Loucy (cell line): Measurements from ENCODE around the gene PACSIN1.

Experiments
- H2AFZ ChIP-seq: fragments of 200-600 bp; sonication (generic); 2 replicates; pipeline ENCODE4 v1.6.0; 2016; ENCODE audit warnings: antibody characterized with exemption, mild to moderate bottlenecking, low read length, moderate library complexity
- H3F3A ChIP-seq: fragments of 200-600 bp; 2 replicates; pipeline ENCODE4 v1.6.0; 2016; ENCODE audit warnings: antibody characterized with exemption, low read depth, mild to moderate bottlenecking
- H3K27me3 ChIP-seq: fragments of 200-600 bp; sonication (generic); 2 replicates; pipeline ENCODE4 v1.6.1; 2014; ENCODE audit warnings: low read length, mild to moderate bottlenecking; ENCODE audit not compliant: insufficient read depth, poor library complexity, severe bottlenecking
- H3K36me3 ChIP-seq: fragments of 200-600 bp; sonication (generic); 2 replicates; pipeline ENCODE4 v1.6.1; 2016; ENCODE audit warnings: low read length; ENCODE audit not compliant: insufficient read depth
- H3K4me1 ChIP-seq: fragments of 200-600 bp; sonication (generic); 2 replicates; pipeline ENCODE4 v1.5.1; 2014; ENCODE audit warnings: low read length, mild to moderate bottlenecking; ENCODE audit not compliant: insufficient read depth, poor library complexity, severe bottlenecking
- H3K4me2 ChIP-seq: fragments of 200-600 bp; sonication (generic); 2 replicates; pipeline ENCODE4 v1.6.0; 2014; ENCODE audit warnings: antibody characterized with exemption, low read length, low read depth, mild to moderate bottlenecking; ENCODE audit not compliant: poor library complexity, severe bottlenecking
- H3K4me3 ChIP-seq: fragments of 200-600 bp; sonication (generic); 2 replicates; pipeline ENCODE4 v1.5.1; 2014; ENCODE audit warnings: low read length, mild to moderate bottlenecking, mixed read lengths; ENCODE audit not compliant: poor library complexity, severe bottlenecking
- H3K79me2 ChIP-seq: fragments of 200-600 bp; sonication (generic); 2 replicates; pipeline ENCODE4 v1.6.1; 2014; ENCODE audit warnings: low read length; ENCODE audit not compliant: insufficient read depth
- H3K9ac ChIP-seq: fragments of 200-600 bp; sonication (generic); 2 replicates; pipeline ENCODE4 v1.6.0; 2014; ENCODE audit warnings: mild to moderate bottlenecking, low read depth, low read length, moderate library complexity; ENCODE audit not compliant: poor library complexity, severe bottlenecking
- H3K9me2 ChIP-seq: fragments of 200-600 bp; sonication (generic); replicated peaks from 2 replicates; pipeline ENCODE4 v1.6.1; 2016; ENCODE audit warnings: low read depth, low read length, mixed read lengths
- H3K9me3 ChIP-seq: fragments of 200-600 bp; sonication (generic); 2 replicates; pipeline ENCODE4 v1.6.1; 2014; ENCODE audit warnings: mild to moderate bottlenecking, antibody characterized with exemption, low read length, low read depth; ENCODE audit not compliant: insufficient read depth
- H4K20me1 ChIP-seq: fragments of 200-600 bp; sonication (generic); 2 replicates; pipeline ENCODE4 v1.6.0; 2014; ENCODE audit warnings: antibody characterized with exemption, low read length, mild to moderate bottlenecking; ENCODE audit not compliant: insufficient read depth, poor library complexity, severe bottlenecking
- EZH2phosphoT487 ChIP-seq: fragments of 200-600 bp; IDR thresholded peaks from 2 replicates; pipeline ENCODE4 v1.6.1; 2018; ENCODE audit warnings: antibody characterized with exemption, mild to moderate bottlenecking, moderate library complexity, borderline replicate concordance
- TF ChIP-seq, protein P1 (sequence below): fragments of 200-600 bp; sonication (generic); conservative IDR thresholded peaks from 2 replicates; pipeline ENCODE4 v1.5.1; 2014; ENCODE audit warnings: mild to moderate bottlenecking, antibody characterized with exemption, low read length

The PACSIN1 gene

DNA sequence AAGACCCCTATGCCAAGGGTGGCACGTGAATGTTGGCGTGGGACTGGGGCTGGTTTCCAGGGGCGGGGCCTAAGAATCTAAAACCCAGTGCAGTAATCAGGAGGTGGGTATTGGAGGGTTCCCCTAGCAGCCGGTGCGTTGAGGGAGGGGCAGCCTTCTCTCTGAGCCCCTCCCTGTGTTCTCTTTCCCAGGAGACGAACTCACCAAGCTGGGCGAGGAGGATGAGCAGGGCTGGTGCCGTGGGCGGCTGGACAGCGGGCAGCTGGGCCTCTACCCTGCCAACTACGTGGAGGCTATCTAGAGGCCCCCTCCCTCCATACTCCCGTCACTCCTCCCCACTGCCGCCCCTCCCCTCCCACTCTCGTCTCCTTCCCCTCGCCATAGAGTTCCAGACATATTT is 66.4 kb downstream of the PACSIN1 start:
- H3K27me3 ChIP-seq: no peaks in the 10 kb centered on the region
- no peak for TF ChIP-seq EZH2phosphoT487
- TF ChIP-seq, protein P1, sequence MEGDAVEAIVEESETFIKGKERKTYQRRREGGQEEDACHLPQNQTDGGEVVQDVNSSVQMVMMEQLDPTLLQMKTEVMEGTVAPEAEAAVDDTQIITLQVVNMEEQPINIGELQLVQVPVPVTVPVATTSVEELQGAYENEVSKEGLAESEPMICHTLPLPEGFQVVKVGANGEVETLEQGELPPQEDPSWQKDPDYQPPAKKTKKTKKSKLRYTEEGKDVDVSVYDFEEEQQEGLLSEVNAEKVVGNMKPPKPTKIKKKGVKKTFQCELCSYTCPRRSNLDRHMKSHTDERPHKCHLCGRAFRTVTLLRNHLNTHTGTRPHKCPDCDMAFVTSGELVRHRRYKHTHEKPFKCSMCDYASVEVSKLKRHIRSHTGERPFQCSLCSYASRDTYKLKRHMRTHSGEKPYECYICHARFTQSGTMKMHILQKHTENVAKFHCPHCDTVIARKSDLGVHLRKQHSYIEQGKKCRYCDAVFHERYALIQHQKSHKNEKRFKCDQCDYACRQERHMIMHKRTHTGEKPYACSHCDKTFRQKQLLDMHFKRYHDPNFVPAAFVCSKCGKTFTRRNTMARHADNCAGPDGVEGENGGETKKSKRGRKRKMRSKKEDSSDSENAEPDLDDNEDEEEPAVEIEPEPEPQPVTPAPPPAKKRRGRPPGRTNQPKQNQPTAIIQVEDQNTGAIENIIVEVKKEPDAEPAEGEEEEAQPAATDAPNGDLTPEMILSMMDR: no peak
- H3F3A ChIP-seq: no peaks in the 10 kb centered on the region
- H3K4me3 ChIP-seq: no peak overlapping the region
- no peaks in the 10 kb centered on the region for H3K36me3 ChIP-seq
- no peak overlapping the region for H3K4me2 ChIP-seq
- H2AFZ ChIP-seq: no peak overlapping the region
- H4K20me1 ChIP-seq: no peaks in the 10 kb centered on the region
- H3K9ac ChIP-seq: no peak overlapping the region
- H3K4me1 ChIP-seq: no peaks in the 10 kb centered on the region
- H3K9me2 ChIP-seq: no peaks in the 10 kb centered on the region
- no peaks in the 10 kb centered on the region for H3K9me3 ChIP-seq
- H3K79me2 ChIP-seq: no peaks in the 10 kb centered on the region

DNA sequence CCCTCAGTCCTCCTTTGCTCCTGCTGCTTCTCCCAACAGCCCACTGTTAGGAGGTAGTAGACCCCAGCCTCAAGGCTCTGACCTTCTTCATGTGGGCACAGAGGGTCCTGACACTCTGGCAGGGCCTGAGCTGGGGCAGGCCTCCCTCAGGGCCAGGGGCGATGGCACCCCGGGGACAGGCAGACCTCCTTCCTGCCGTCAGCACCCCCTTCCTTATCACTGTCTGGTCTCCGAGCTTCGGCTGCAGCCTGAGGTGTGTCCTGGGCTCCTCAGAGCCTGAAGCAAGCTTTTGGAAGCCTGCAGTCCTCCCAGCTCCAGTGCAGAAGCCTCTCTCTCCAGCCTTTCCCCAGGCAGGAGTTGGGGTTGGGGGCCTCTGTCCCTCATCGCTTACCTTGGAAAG is 68.3 kb downstream of the PACSIN1 start:
- Histone ChIP-seq H3K4me1 (no peaks in the 10 kb centered on the region), H3K9me3 (no peaks in the 10 kb centered on the region), H3K9ac (no peak overlapping the region), H3K4me3 (no peak overlapping the region), H4K20me1 (no peaks in the 10 kb centered on the region), H3F3A (no peaks in the 10 kb centered on the region), H3K9me2 (no peaks in the 10 kb centered on the region), H2AFZ (no peak overlapping the region), H3K4me2 (no peak overlapping the region), H3K36me3 (no peaks in the 10 kb centered on the region), H3K79me2 (no peaks in the 10 kb centered on the region), H3K27me3 (no peaks in the 10 kb centered on the region)
- TF ChIP-seq EZH2phosphoT487: no peak
- TF ChIP-seq, protein P1: no peak

DNA sequence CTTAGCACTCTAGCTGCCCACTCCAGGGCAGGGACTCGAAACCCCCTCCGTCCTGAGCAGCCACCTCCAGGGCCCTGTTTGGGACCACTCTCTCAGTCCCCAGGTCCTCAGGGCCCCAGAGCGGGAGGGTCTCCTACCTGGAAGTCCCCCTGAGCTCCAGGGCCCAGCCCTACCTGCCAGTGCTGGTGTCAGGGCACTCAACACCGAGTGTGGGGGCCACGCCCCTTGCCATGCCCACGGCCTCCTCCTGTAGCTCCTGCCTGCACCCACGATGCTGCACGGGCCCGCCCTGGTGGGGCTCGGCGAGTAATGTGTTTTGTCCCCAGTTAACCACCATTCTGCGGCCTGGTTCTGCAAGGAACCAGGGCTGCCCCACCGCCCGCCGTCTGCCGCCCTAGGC is 68.8 kb downstream of the PACSIN1 start:
- Histone ChIP-seq H3K9me2 (no peaks in the 10 kb centered on the region), H3K9ac (no peak overlapping the region), H3K79me2 (no peaks in the 10 kb centered on the region), H3K4me2 (no peak overlapping the region), H3K4me1 (no peaks in the 10 kb centered on the region), H2AFZ (no peak overlapping the region), H3K36me3 (no peaks in the 10 kb centered on the region), H4K20me1 (no peaks in the 10 kb centered on the region), H3K9me3 (no peaks in the 10 kb centered on the region), H3K4me3 (no peak overlapping the region), H3F3A (no peaks in the 10 kb centered on the region), H3K27me3 (no peaks in the 10 kb centered on the region)
- TF ChIP-seq EZH2phosphoT487: no peak
- TF ChIP-seq, protein P1: no peak
